Panc1 (cell line): ENCODE measurements around the gene ABCC1. TPM values are rescaled to one million over a fixed set of nuclear protein-coding genes. Genes with fewer than 3 reads are reported as not detected.

Source experiments
- ATAC-seq: fragments of 200-7000 bp; cut with Tn5 transposase; 2 replicates; pipeline ENCODE4 v1.9.1; 2020; ENCODE audit warnings: mild to moderate bottlenecking, moderate library complexity
- BruUV-seq: library from RNA; stranded (reverse); fragments of 400-500 nt; replicated peaks from 2 replicates; lab custom pipeline; 2021; lab: Mats Ljungman, UMichigan
- CTCF ChIA-PET: fragments of 300-600 bp; sonication (Branson Sonifier 250); formaldehyde crosslinking; loops from one replicate; lab custom pipeline; 2022; ENCODE audit warnings: antibody characterized with exemption; lab: Charles Lee
- POLR2A ChIA-PET: fragments of 300-600 bp; sonication (Branson Sonifier 250); formaldehyde crosslinking; loops from one replicate; lab custom pipeline; 2022; ENCODE audit warnings: antibody characterized with exemption; lab: Charles Lee
- DNase-seq: peaks from one replicate; pipeline ENCODE4 v3.0.0-alpha.2; 2010; ENCODE audit warnings: low read depth, low spot score
- H3K27ac ChIP-seq: 2 replicates; pipeline ENCODE4 v1.5.1; 2011; ENCODE audit warnings: mild to moderate bottlenecking, low read length, inconsistent platforms
- H3K27me3 ChIP-seq: fragments of 200-500 bp; sonication (Bioruptor generic); 2 replicates; pipeline ENCODE4 v1.6.0; 2014; ENCODE audit warnings: low read length, inconsistent platforms; ENCODE audit not compliant: control insufficient read depth, insufficient read depth
- H3K36me3 ChIP-seq: fragments of 200-500 bp; sonication (Bioruptor generic); 2 replicates; pipeline ENCODE4 v1.5.1; 2014; ENCODE audit warnings: inconsistent platforms, mild to moderate bottlenecking, low read length, moderate library complexity; ENCODE audit not compliant: control insufficient read depth, insufficient read depth
- H3K4me1 ChIP-seq: 2 replicates; pipeline ENCODE4 v1.5.1; 2011; ENCODE audit warnings: inconsistent platforms, mild to moderate bottlenecking, low read length, moderate library complexity; ENCODE audit not compliant: control insufficient read depth, insufficient read depth
- H3K4me3 ChIP-seq, 2 experiments: 2 replicates each; pipeline ENCODE4 v1.5.1; 2011 to 2012; ENCODE audit warnings: low read depth in 2 of 2, low read length in 2 of 2, mild to moderate bottlenecking in 2 of 2, inconsistent platforms in 1 of 2, moderate library complexity in 1 of 2
- H3K9me3 ChIP-seq: fragments of 200-500 bp; sonication (Bioruptor generic); 2 replicates; pipeline ENCODE4 v1.5.1; 2014; ENCODE audit warnings: low read depth, mild to moderate bottlenecking, inconsistent platforms, low read length, moderate library complexity; ENCODE audit not compliant: control insufficient read depth, insufficient read depth
- POLR2AphosphoS5 ChIP-seq: IDR thresholded peaks from 2 replicates; pipeline ENCODE4 v1.6.1; 2012; ENCODE audit warnings: mild to moderate bottlenecking, low read depth, low read length, moderate library complexity
- SIN3A ChIP-seq: IDR thresholded peaks from 2 replicates; pipeline ENCODE4 v1.6.1; 2012; ENCODE audit warnings: low read depth, mild to moderate bottlenecking, low read length, moderate library complexity, borderline replicate concordance; ENCODE audit not compliant: insufficient read depth
- TCF7L2 ChIP-seq: IDR thresholded peaks from 2 replicates; pipeline ENCODE4 v1.6.1; 2011; ENCODE audit warnings: mild to moderate bottlenecking, low read depth, low read length, inconsistent platforms
- in situ Hi-C: cut with HindIII; loops from 2 replicates; pipeline ENCODE4 v1.10.0; 2016; ENCODE audit warnings: low sequenced_read_pairs, low pct_unique_long_range_greater_than_20kb
- intact Hi-C: fragments of 100-400 bp; cut with micrococcal nuclease; formaldehyde crosslinking; loops from one replicate; pipeline ENCODE4 v1.10.0; 2022; ENCODE audit not compliant: unreplicated experiment
- total RNA-seq: library from RNA; stranded (reverse); gene quantifications from one replicate; pipeline ENCODE4 v1.2.1, GENCODE V29; 2021; ENCODE audit not compliant: unreplicated experiment
- TF ChIP-seq, protein P1 (sequence below), 2 experiments: IDR thresholded peaks; 2 replicates each; pipeline ENCODE4 v1.6.1; 2011 to 2012; ENCODE audit warnings: low read depth in 2 of 2, control low read depth in 1 of 2, low read length in 1 of 2, mild to moderate bottlenecking in 1 of 2, moderate library complexity in 1 of 2; ENCODE audit not compliant: insufficient read depth in 1 of 2
- TF ChIP-seq, protein P2 (sequence below): fragments of 450-650 bp; IDR thresholded peaks from 2 replicates; pipeline ENCODE4 v1.5.1; 2017; ENCODE audit warnings: mild to moderate bottlenecking

Gene ABCC1
- total RNA-seq, 1 experiment from 2014 or later, result 296 TPM

DNA sequence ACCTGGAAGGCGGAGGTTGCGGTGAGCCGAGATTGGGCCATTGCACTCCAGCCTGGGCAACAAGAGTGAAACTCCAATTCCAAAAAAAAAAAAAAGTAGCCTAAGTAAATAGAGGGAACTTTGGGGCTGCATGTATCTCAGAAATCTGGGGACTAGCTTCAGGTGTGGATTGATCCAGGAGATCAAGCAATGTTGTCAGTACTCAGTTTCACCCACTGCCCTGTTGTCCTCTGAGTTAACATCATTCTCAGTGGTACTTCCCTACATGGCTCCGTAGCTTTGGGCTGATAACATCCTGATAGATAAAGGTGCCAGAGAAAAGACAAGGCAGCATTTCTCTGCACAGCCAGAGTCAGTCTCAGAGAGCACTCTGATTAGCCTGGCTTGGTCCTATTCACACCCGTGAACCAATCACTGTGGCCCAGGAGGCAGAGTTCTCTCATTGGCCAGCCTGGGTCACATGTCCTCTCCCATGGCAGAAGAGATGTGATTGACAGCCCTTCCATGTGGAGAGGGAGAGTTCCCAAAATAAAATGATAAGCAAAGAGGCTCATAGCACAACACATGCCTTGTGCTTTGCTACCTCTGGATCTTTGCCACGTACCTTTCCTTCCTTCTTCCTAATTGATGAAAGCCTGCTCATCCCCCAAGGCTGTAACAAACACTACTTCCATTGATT is 99.6 kb downstream of the ABCC1 start:
- no peak overlapping the region for H3K27ac ChIP-seq
- ChIA-PET CTCF (no interaction called here), POLR2A (interaction anchor here (0.7 kb wide), 1 partner anchor 99 kb away, joined by 6 read pairs; no protein-coding TSS in a partner anchor)
- no peak overlapping the region for H3K4me3 ChIP-seq
- intact Hi-C loops (no loop called here), in situ Hi-C loops (no loop called here)
- H3K27me3 ChIP-seq, result no peaks in the 10 kb centered on the region
- TSS peak; percentile 51 for BruUV-seq
- H3K4me1 ChIP-seq, result 0 out of 2 replicates have a peak, but pooled peaks cover 2% of the 10 kb centered on the region
- H3K36me3 ChIP-seq, result peaks cover 35% of the 10 kb centered on the region
- ATAC-seq (peak; percentile 57), DNase-seq (no peak)
- TF ChIP-seq, protein P1, sequence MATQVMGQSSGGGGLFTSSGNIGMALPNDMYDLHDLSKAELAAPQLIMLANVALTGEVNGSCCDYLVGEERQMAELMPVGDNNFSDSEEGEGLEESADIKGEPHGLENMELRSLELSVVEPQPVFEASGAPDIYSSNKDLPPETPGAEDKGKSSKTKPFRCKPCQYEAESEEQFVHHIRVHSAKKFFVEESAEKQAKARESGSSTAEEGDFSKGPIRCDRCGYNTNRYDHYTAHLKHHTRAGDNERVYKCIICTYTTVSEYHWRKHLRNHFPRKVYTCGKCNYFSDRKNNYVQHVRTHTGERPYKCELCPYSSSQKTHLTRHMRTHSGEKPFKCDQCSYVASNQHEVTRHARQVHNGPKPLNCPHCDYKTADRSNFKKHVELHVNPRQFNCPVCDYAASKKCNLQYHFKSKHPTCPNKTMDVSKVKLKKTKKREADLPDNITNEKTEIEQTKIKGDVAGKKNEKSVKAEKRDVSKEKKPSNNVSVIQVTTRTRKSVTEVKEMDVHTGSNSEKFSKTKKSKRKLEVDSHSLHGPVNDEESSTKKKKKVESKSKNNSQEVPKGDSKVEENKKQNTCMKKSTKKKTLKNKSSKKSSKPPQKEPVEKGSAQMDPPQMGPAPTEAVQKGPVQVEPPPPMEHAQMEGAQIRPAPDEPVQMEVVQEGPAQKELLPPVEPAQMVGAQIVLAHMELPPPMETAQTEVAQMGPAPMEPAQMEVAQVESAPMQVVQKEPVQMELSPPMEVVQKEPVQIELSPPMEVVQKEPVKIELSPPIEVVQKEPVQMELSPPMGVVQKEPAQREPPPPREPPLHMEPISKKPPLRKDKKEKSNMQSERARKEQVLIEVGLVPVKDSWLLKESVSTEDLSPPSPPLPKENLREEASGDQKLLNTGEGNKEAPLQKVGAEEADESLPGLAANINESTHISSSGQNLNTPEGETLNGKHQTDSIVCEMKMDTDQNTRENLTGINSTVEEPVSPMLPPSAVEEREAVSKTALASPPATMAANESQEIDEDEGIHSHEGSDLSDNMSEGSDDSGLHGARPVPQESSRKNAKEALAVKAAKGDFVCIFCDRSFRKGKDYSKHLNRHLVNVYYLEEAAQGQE (IDR thresholded peaks at IDR 0.05; ENCODE audit: insufficient read depth in 1 of 2, low read depth in 2 of 2, low read length in 1 of 2), result no peak
- TF ChIP-seq, protein P2, sequence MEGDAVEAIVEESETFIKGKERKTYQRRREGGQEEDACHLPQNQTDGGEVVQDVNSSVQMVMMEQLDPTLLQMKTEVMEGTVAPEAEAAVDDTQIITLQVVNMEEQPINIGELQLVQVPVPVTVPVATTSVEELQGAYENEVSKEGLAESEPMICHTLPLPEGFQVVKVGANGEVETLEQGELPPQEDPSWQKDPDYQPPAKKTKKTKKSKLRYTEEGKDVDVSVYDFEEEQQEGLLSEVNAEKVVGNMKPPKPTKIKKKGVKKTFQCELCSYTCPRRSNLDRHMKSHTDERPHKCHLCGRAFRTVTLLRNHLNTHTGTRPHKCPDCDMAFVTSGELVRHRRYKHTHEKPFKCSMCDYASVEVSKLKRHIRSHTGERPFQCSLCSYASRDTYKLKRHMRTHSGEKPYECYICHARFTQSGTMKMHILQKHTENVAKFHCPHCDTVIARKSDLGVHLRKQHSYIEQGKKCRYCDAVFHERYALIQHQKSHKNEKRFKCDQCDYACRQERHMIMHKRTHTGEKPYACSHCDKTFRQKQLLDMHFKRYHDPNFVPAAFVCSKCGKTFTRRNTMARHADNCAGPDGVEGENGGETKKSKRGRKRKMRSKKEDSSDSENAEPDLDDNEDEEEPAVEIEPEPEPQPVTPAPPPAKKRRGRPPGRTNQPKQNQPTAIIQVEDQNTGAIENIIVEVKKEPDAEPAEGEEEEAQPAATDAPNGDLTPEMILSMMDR, result no peak
- TF ChIP-seq SIN3A (no peak), POLR2AphosphoS5 (no peak), TCF7L2 (no peak)
- no peaks in the 10 kb centered on the region for H3K9me3 ChIP-seq

DNA sequence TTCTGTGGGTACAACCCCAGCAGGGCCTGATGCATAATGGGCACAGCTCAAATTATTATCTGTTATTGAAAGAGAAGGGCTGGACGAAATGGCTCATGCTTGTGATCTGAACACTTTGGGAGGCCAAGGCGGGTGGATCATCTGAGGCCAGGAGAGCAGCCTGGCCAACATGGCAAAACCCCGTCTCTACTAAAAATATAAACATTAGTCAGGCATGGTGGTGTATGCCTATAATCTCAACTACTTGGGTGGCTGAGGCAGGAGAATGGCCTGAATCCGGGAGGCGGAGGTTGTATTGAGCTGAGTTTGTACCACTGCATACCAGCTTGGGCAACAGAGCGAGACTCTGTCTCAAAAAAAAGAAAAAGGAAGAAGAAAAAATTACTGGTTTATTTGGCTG is 100.7 kb downstream of the ABCC1 start:
- H3K4me3 ChIP-seq, result no peak overlapping the region
- DNase-seq, result no peak
- H3K4me1 ChIP-seq, result 0 out of 2 replicates have a peak, but pooled peaks cover 2% of the 10 kb centered on the region
- in situ Hi-C loops, result no loop called here
- peaks cover 32% of the 10 kb centered on the region for H3K36me3 ChIP-seq
- TF ChIP-seq POLR2AphosphoS5, result no peak
- TF ChIP-seq SIN3A, result no peak
- TF ChIP-seq, protein P1 (IDR thresholded peaks at IDR 0.05; ENCODE audit: insufficient read depth in 1 of 2, low read depth in 2 of 2, low read length in 1 of 2), result no peak
- TF ChIP-seq, protein P2, result no peak
- TF ChIP-seq TCF7L2, result no peak
- H3K27me3 ChIP-seq, result no peaks in the 10 kb centered on the region
- ChIA-PET CTCF (no interaction called here), POLR2A (no interaction called here)
- no peak for ATAC-seq
- H3K27ac ChIP-seq, result no peak overlapping the region
- BruUV-seq, result no TSS peak
- no peaks in the 10 kb centered on the region for H3K9me3 ChIP-seq
- intact Hi-C loops, result no loop called here
